HG02678 (cell line): ENCODE measurements around the gene KLHL14.
"Not testable (repeated sequence)": the region's sequence is repeated elsewhere in the genome, so short reads cannot be mapped to it uniquely, and the experiment has no call there.

ENCODE experiments used
- ATAC-seq: cut with Tn5 transposase; IDR thresholded peaks from one replicate; pipeline ENCODE4 v1.9.1; 2021; ENCODE audit warnings: mild to moderate bottlenecking, moderate library complexity; ENCODE audit not compliant: unreplicated experiment

KLHL14 gene, protein sequence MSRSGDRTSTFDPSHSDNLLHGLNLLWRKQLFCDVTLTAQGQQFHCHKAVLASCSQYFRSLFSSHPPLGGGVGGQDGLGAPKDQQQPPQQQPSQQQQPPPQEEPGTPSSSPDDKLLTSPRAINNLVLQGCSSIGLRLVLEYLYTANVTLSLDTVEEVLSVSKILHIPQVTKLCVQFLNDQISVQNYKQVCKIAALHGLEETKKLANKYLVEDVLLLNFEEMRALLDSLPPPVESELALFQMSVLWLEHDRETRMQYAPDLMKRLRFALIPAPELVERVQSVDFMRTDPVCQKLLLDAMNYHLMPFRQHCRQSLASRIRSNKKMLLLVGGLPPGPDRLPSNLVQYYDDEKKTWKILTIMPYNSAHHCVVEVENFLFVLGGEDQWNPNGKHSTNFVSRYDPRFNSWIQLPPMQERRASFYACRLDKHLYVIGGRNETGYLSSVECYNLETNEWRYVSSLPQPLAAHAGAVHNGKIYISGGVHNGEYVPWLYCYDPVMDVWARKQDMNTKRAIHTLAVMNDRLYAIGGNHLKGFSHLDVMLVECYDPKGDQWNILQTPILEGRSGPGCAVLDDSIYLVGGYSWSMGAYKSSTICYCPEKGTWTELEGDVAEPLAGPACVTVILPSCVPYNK

GRCh38 chr18:32772581-32773381 is at the start of gene KLHL14:
TSS of gene KLHL14 (minus strand) at chr18:32773023. CDS start at chr18:32770591, 2,432 bp downstream.
- no peak for ATAC-seq

DNA sequence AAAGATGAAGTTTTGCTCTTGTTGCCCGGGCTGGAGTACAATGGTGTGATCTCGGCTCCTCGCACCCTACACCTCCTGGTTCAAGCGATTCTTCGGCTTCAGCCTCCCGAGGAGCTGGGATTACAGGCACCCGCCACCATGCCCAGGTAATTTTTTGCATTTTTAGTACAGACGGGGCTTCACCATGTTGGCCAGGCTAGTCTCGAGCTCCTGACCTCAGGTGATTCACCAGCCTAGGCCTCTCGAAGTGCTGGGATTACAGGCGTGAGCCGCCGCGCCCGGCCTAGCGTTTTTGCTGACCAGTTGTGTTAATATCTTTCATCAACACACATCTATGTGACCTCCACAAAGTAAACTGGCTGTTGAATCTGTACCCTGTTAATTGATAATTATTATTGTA is 49.4 kb upstream of the KLHL14 start:
- no peak for ATAC-seq

DNA sequence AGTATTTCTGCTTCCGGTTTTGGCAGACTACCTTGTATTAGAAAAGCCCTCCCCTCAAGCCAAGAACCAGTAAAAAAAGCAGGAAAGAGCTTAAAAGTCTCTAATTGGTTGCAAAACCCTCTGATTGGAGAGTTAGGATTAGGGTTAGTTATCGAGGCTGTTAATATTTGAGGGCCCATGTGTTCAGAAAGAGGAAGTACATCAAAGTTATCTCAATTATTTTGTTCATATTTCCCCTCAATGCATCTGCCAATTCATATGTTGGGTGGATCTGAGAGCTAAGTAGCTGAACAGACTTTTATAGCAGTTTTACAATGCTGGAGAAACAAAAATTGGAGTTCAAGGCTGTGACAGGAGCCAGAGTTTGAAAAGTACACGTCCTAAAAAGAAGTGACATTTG is 43.1 kb upstream of the KLHL14 start:
- no peak for ATAC-seq

GRCh38 chr18:32812342-32812741 is 39.5 kb upstream of the KLHL14 start:
- no peak for ATAC-seq

- no peak for ATAC-seq
These were observed 37.5 kb upstream of the KLHL14 start for GRCh38 chr18:32810314-32810713.

- ATAC-seq: no peak
These were observed 32.5 kb upstream of the KLHL14 start for GRCh38 chr18:32805354-32805753.

GRCh38 chr18:32804134-32804888 is 31.5 kb upstream of the KLHL14 start:
- no peak for ATAC-seq

DNA sequence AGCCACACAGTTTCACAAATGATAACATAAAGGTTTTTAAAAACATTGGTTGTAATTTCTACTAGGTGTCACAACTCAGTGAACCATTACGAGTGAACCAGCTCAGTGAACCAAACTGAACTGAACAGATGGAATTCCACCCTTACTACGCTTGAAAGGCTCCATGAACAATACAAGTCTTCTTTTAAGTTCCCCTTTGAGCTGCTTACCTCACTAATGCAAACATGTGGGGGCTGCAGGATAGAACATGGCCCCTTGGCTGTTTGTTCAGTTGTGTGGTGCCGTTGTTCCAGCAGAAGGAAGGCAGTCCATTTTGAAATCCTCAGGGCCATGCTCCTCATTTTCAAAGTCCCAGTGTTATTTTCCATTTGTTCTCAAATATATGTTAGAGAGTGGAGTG is 30.7 kb upstream of the KLHL14 start:
- ATAC-seq: peak; percentile 94

DNA sequence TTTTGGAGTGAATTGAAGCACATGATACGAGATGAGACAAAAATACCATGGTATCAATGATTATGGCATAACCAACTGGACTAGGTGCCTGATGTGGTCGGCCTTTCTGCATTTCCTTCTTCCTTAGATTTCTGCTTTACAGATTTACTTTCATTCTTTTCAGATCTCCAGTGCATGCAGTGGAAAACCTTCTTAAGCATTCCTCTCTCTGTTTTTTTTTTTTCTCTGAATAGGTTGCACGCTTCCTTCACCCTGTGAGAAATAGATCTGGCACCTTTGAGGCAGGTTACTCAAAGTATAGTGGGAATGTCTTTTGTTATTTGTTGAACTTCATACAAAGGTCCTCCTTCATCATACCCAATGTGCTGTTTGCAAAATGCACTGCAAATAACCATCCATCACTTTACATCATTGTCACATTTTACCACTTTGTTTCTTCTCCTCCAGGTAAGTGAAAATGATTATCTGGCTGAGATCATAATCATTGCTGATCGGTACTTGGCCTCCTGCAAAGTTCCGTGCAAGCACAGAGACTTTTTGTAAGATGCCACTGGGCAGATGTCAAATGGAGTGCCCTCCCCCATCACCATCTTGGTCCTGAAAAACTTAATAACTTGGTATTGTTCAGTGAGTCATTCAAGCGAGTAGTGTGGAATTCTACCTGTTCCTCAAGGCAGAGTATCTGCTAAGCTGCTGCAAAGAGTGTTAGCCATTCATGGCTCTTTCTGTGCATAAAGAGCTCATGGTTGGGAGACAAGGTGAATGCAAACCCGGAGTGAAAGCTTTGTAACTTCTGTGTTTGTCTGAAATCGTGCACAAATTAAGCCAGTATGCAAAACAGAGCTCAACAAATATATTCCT is 30.0 kb upstream of the KLHL14 start:
- peak; percentile 59 for ATAC-seq

- no peak for ATAC-seq
These were observed 28.4 kb upstream of the KLHL14 start for GRCh38 chr18:32801228-32801627.

- no peak for ATAC-seq
These were observed 25.6 kb upstream of the KLHL14 start for GRCh38 chr18:32798209-32798960.

GRCh38 chr18:32794667-32795066 is 21.8 kb upstream of the KLHL14 start:
- not testable (repeated sequence) for ATAC-seq

DNA sequence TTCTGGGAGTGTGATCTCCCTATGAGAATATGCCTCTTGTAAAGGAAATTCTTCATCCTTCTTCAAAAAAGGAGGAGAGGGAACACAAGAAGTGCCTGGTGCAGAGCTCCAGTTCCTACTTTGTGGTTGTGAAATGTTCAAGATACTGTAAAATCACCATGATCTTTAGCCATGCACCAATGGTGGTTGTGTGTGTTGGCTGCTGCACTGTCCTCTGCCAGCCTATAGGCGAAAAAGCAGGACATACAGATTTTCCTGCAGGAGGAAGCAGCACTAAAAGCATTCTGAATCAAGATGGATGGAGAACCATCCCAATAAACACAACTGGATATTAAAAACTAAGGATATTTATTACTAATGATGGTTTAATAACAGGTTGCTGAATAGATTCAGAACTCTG is 6.2 kb upstream of the KLHL14 start:
- ATAC-seq: no peak

DNA sequence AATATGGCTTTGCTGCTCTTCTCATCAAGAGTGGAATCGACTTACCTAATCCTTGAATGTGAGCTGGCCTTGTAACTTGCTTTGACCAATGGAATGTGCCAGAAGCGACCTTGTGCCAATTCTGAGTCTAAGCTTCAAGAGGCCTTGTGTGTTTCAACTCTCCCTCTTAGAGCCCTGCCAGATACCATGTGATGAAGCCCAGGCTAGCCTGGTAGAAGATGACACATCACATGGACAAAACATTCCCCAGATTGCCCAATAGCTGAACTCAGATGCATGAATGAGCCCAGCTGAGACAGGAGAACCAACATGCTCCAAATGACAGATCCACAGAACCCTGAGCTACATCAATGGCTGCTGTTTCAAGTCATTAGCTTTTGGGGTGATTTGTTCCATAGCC is 4.2 kb upstream of the KLHL14 start:
- ATAC-seq: no peak

GRCh38 chr18:32776561-32776960 is 3.7 kb upstream of the KLHL14 start:
- ATAC-seq: no peak

GRCh38 chr18:32775628-32776027 is 2.8 kb upstream of the KLHL14 start:
- ATAC-seq: no peak

- ATAC-seq: no peak
These were observed 524 bp upstream of the KLHL14 start for GRCh38 chr18:32773382-32773712.

DNA sequence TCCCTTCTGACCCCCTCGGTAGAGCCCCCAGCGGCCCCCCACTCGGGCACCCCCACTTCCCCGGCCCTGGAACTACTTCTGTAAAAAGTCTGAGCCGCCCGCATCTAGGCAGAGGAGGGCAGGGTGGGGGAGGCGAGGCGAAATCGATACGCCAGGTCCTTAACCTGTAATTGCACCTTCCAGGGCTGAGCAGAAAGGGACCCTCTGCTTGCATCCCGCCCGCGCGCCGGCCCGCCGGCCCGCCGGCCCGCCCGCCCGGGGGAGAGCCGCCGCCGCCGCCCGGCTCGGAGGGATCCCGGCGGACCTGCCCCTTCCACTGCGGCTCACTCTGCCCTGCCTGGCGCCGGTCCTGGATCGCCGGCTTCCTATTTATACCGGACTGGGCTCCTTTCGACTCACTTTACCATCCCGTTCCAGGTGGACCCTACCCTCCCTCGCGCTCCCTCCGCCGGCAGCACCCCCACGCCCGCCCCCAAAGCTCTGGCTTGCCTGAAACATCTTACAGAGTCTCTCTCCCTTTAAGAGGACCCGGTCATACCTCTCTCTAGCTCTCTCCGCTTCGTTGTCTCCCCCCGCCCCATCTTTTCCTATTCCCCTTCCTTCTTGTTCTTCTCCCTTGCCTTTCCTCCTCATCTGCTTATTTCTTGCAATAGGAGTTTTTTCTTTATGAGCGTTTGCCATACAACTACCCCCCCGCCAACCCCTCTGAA is 797 bp downstream of the KLHL14 start:
- ATAC-seq: no peak
